ENCODE data around the gene PRR5L.

DNA sequence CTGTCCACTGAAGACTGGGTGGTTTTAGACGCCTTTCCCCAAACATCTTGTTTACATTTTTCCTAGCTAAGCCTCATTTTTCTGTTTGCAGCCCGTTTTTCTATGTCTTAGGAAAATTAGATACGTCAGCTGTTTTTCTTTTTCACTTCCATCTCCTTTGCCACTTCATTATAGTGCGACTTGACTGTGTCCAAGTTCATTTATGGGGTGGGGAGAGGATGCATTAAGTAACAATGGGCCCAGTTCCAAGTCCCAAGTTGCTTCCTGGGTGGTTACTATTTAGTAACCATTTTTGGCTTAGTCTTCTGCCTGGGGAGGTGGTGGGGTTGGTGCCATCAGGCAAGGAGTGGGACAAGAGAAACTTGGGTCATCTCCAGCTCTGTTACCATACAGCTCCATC lies 131.0 kb downstream of the PRR5L start:
- TF ChIP-seq EZH2 (IDR thresholded peaks at IDR 0.05; ENCODE audit: borderline replicate concordance): no peak
- TF ChIP-seq CTCF (IDR thresholded peaks at IDR 0.05; ENCODE audit: poor library complexity): no peak
